Esophagus squamous epithelium (tissue), 5 donors: Measurements from ENCODE around the gene ZMAT5. TPM values are rescaled to one million over a fixed set of nuclear protein-coding genes. Genes with fewer than 3 reads are reported as not detected.

ENCODE experiments used
- DNase-seq: peaks from one replicate; lab custom pipeline; 2025; lab: John Stamatoyannopoulos, UW
- H3K27ac ChIP-seq, 4 donors: fragments of 200-600 bp; sonication (generic); one replicate each; pipeline ENCODE4 v1.5.1; 2016 to 2019; ENCODE audit warnings: mild to moderate bottlenecking in 1 of 4
- H3K27me3 ChIP-seq, 4 donors: fragments of 200-600 bp; sonication (generic); 1 replicate in 3 of 4; 2 replicates in 1 of 4; pipeline versions ENCODE4 v1.5.1 to v1.6.0; 2017 to 2021; ENCODE audit warnings: antibody characterized with exemption in 1 of 4
- H3K36me3 ChIP-seq, 3 donors: fragments of 200-600 bp; sonication (generic); one replicate each; pipeline ENCODE4 v1.5.1; 2016 to 2019
- H3K4me1 ChIP-seq, 3 donors: fragments of 200-600 bp; sonication (generic); one replicate each; pipeline ENCODE4 v1.5.1; 2017 to 2019
- H3K4me3 ChIP-seq, 4 donors: fragments of 200-600 bp; sonication (generic); 1 replicate in 3 of 4; 2 replicates in 1 of 4; pipeline ENCODE4 v1.5.1; 2016 to 2019; ENCODE audit warnings: mild to moderate bottlenecking in 2 of 4, moderate library complexity in 1 of 4
- H3K9me3 ChIP-seq, 3 donors: fragments of 200-600 bp; sonication (generic); one replicate each; pipeline ENCODE4 v1.5.1; 2016 to 2019
- POLR2A ChIP-seq, 4 donors: fragments of 450-650 bp; IDR thresholded peaks; one replicate each; pipeline ENCODE4 v1.6.1; 2017; ENCODE audit warnings: antibody characterized with exemption in 4 of 4, mild to moderate bottlenecking in 4 of 4, moderate library complexity in 3 of 4
- WGBS, 2 donors: methylation state at CpG; one replicate each; pipeline ENCODE4 v1.1.5; 2018; 5-methylcytosine and 5-hydroxymethylcytosine counted together
- intact Hi-C: fragments of 100-400 bp; cut with DNase I; formaldehyde crosslinking; loops from one replicate; pipeline ENCODE4 v1.15.0; 2022
- total RNA-seq, 4 donors: library from RNA; depleted of rRNA; stranded (reverse); fragments of >200 nt; gene quantifications; one replicate each; pipeline ENCODE4 v1.1.0, GENCODE V29; 2016
- TF ChIP-seq, protein P1 (sequence below), 6 experiments: fragments of 450-650 bp in 4 of 6; fragments of 200-600 bp in 2 of 6; sonication (generic) in 2 of 6; IDR thresholded peaks; one replicate each; pipeline ENCODE4 v1.5.1; 2016 to 2019; ENCODE audit warnings: antibody characterized with exemption in 6 of 6, mild to moderate bottlenecking in 4 of 6, moderate library complexity in 4 of 6
- donor health status: DM: yes; HTN: yes; CAD: no.

ZMAT5 gene
- total RNA-seq, 4 donors from 2014 or later = 10.1 to 43.8 (median 18.1) TPM

- Histone ChIP-seq H3K4me1 (peaks cover 17 to 91% (median 34%) of the 10 kb centered on the region in 3 donors), H3K36me3 (peaks cover 5 to 87% (median 19%) of the 10 kb centered on the region in 3 donors), H3K9me3 (no peaks in the 10 kb centered on the region), H3K27ac (peak overlapping the region in 3 of 4 donors; percentile 31 to 57 (median 42)), H3K4me3 (no peak overlapping the region), H3K27me3 (no peaks in the 10 kb centered on the region)
- intact Hi-C loops = no loop called here
- DNase-seq = no peak
- no peak for TF ChIP-seq POLR2A (IDR thresholded peaks at IDR 0.05)
- TF ChIP-seq, protein P1, sequence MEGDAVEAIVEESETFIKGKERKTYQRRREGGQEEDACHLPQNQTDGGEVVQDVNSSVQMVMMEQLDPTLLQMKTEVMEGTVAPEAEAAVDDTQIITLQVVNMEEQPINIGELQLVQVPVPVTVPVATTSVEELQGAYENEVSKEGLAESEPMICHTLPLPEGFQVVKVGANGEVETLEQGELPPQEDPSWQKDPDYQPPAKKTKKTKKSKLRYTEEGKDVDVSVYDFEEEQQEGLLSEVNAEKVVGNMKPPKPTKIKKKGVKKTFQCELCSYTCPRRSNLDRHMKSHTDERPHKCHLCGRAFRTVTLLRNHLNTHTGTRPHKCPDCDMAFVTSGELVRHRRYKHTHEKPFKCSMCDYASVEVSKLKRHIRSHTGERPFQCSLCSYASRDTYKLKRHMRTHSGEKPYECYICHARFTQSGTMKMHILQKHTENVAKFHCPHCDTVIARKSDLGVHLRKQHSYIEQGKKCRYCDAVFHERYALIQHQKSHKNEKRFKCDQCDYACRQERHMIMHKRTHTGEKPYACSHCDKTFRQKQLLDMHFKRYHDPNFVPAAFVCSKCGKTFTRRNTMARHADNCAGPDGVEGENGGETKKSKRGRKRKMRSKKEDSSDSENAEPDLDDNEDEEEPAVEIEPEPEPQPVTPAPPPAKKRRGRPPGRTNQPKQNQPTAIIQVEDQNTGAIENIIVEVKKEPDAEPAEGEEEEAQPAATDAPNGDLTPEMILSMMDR (IDR thresholded peaks at IDR 0.05) = peak in 2 of 6 experiments; percentile 14 to 28
- 66 to 75% methylated on average over 3 of the region's 3 CpGs for WGBS, 2 donors
Measured at GRCh38 chr22:29813563-29813962, 46.8 kb upstream of the ZMAT5 start.

DNA sequence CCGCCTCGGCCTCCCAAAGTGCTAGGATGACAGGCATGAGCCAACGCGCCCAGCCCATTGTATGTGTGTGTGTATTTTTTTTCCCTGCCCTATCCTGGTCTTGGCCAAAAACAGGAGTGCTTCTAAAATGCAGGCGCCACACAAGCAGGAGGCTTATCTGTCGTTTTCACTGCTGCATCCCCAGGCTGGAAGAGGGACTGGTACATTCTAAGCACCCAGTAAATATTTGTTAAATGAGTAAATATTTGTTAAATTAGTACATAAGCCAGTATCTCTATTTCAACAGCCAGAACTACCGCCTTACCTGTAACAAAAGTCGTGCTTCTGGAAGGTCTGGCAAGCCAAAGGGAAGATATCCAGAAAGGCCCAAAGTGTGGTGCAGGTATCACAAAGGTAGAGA lies 46.3 kb upstream of the ZMAT5 start:
- Histone ChIP-seq H3K4me1 (peaks cover 17 to 87% (median 34%) of the 10 kb centered on the region in 3 donors), H3K4me3 (no peak overlapping the region), H3K9me3 (no peaks in the 10 kb centered on the region), H3K27me3 (no peaks in the 10 kb centered on the region), H3K36me3 (peaks cover 5 to 89% (median 19%) of the 10 kb centered on the region in 3 donors), H3K27ac (peak overlapping the region in 2 of 4 donors; percentile 42 to 54)
- DNase-seq = no peak
- TF ChIP-seq, protein P1 (IDR thresholded peaks at IDR 0.05) = no peak
- no peak for TF ChIP-seq POLR2A (IDR thresholded peaks at IDR 0.05)
- intact Hi-C loops = no loop called here
- 68 to 73% methylated on average over 8 of the region's 8 CpGs for WGBS, 2 donors

DNA sequence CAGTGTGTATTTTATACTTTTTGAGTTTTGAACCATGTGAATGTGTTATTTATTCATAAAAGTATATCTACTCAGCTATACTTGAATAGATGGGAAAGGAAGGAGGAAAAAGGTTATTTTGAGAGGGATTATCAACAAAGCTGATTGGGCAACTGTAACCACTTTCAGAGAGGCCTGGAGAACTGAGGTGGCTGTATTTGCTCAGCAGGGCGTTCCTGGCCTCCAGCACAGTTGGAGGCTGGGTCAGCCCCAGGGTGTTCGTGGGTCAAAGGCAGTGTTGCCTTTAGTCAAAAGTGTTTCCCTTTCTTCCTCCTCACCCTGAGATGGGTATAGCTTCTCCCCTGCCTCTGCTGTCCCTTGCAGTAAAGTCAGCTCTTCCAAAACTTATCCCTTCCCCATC lies 44.6 kb upstream of the ZMAT5 start:
- intact Hi-C loops = no loop called here
- TF ChIP-seq, protein P1 (IDR thresholded peaks at IDR 0.05) = no peak
- TF ChIP-seq POLR2A (IDR thresholded peaks at IDR 0.05) = no peak
- Histone ChIP-seq H3K4me3 (no peak overlapping the region), H3K27me3 (no peaks in the 10 kb centered on the region), H3K9me3 (no peaks in the 10 kb centered on the region), H3K4me1 (peaks cover 3 to 69% (median 18%) of the 10 kb centered on the region in 3 donors), H3K36me3 (peaks cover 9 to 94% (median 31%) of the 10 kb centered on the region in 3 donors), H3K27ac (peak overlapping the region in 3 of 4 donors; percentile 5 to 39 (median 36))
- no peak for DNase-seq
- 36 to 43% methylated on average over 2 of the region's 2 CpGs for WGBS, 2 donors

- no peaks in the 10 kb centered on the region for H3K9me3 ChIP-seq
- H3K4me1 ChIP-seq = peaks cover 3 to 66% (median 10%) of the 10 kb centered on the region in 3 donors
- H3K27ac ChIP-seq = peak overlapping the region in 2 of 4 donors; percentile 36 to 39
- peaks cover 11 to 97% (median 43%) of the 10 kb centered on the region in 3 donors for H3K36me3 ChIP-seq
- intact Hi-C loops = no loop called here
- WGBS, 2 donors = 35 to 66% methylated on average over 2 of the region's 2 CpGs
- no peak overlapping the region for H3K4me3 ChIP-seq
- no peak for DNase-seq
- no peak for TF ChIP-seq POLR2A (IDR thresholded peaks at IDR 0.05)
- TF ChIP-seq, protein P1 (IDR thresholded peaks at IDR 0.05) = no peak
- no peaks in the 10 kb centered on the region for H3K27me3 ChIP-seq
Measured at GRCh38 chr22:29810216-29810615, 43.4 kb upstream of the ZMAT5 start.

- 100% methylated on average over 1 of the region's 6 CpGs for WGBS, 2 donors
Measured at GRCh38 chr22:29806196-29806595, 39.4 kb upstream of the ZMAT5 start.

More at GRCh38 chr22:29806196-29806595, 39.4 kb upstream of the ZMAT5 start:
- DNase-seq = no peak
- TF ChIP-seq, protein P1 (IDR thresholded peaks at IDR 0.05) = no peak
- no peak for TF ChIP-seq POLR2A (IDR thresholded peaks at IDR 0.05)
- intact Hi-C loops = no loop called here
- no peaks in the 10 kb centered on the region for H3K9me3 ChIP-seq
- H3K27ac ChIP-seq = no peak overlapping the region
- H3K27me3 ChIP-seq = no peaks in the 10 kb centered on the region
- H3K36me3 ChIP-seq = peaks cover 20 to 97% (median 42%) of the 10 kb centered on the region in 3 donors
- no peak overlapping the region for H3K4me3 ChIP-seq
- H3K4me1 ChIP-seq = peaks cover 0 to 39% (median 10%) of the 10 kb centered on the region in 3 donors
